DOHH2 (cell line): ENCODE measurements around the gene GRK6.

ENCODE experiments used
- H3F3A ChIP-seq: fragments of 200-600 bp; sonication (generic), shearing (Covaris generic); 2 replicates; pipeline ENCODE4 v1.6.0; 2016; ENCODE audit warnings: antibody characterized with exemption, mild to moderate bottlenecking; ENCODE audit not compliant: control insufficient read depth, insufficient read depth
- H3K27ac ChIP-seq: fragments of 200-600 bp; sonication (generic); 2 replicates; pipeline ENCODE4 v1.5.1; 2014; ENCODE audit warnings: low read depth, mild to moderate bottlenecking, low read length, moderate library complexity
- H3K27me3 ChIP-seq: fragments of 200-600 bp; sonication (generic); 2 replicates; pipeline ENCODE4 v1.6.1; 2014; ENCODE audit warnings: mild to moderate bottlenecking, low read length, mixed read lengths; ENCODE audit not compliant: control insufficient read depth
- H3K36me3 ChIP-seq: fragments of 200-600 bp; sonication (generic); 2 replicates; pipeline ENCODE4 v1.6.1; 2014; ENCODE audit warnings: mild to moderate bottlenecking, low read length, moderate library complexity, mixed read lengths; ENCODE audit not compliant: control insufficient read depth
- H3K4me1 ChIP-seq: fragments of 200-600 bp; sonication (generic); 2 replicates; pipeline ENCODE4 v1.6.1; 2014; ENCODE audit warnings: mild to moderate bottlenecking, low read length, mixed read lengths; ENCODE audit not compliant: control insufficient read depth
- H3K4me2 ChIP-seq: fragments of 200-600 bp; sonication (generic); 2 replicates; pipeline ENCODE4 v1.6.0; 2014; ENCODE audit warnings: mild to moderate bottlenecking, low read length, moderate library complexity
- H3K4me3 ChIP-seq: fragments of 200-600 bp; sonication (generic); 2 replicates; pipeline ENCODE4 v1.5.1; 2014; ENCODE audit warnings: mild to moderate bottlenecking, low read length, mixed read lengths
- H3K79me2 ChIP-seq: fragments of 200-600 bp; sonication (generic); 2 replicates; pipeline ENCODE4 v1.6.1; 2014; ENCODE audit warnings: mild to moderate bottlenecking, low read length, mixed read lengths; ENCODE audit not compliant: control insufficient read depth
- H3K9me2 ChIP-seq: fragments of 200-600 bp; sonication (generic); replicated peaks from 2 replicates; pipeline ENCODE4 v1.6.1; 2014; ENCODE audit warnings: mild to moderate bottlenecking, low read length, mixed read lengths; ENCODE audit not compliant: control insufficient read depth
- H3K9me3 ChIP-seq: fragments of 200-600 bp; sonication (generic); 2 replicates; pipeline ENCODE4 v1.6.1; 2014; ENCODE audit warnings: antibody characterized with exemption, low read length, mixed read lengths; ENCODE audit not compliant: control insufficient read depth, insufficient read depth
- H4K20me1 ChIP-seq: fragments of 200-600 bp; sonication (generic); 2 replicates; pipeline ENCODE4 v1.6.0; 2014; ENCODE audit warnings: low read depth, mild to moderate bottlenecking, antibody characterized with exemption, low read length, moderate library complexity; ENCODE audit not compliant: control insufficient read depth, insufficient read depth
- CTCF ChIP-seq: fragments of 200-600 bp; sonication (generic); IDR thresholded peaks from one replicate; pipeline ENCODE4 v1.5.1; 2014; ENCODE audit warnings: antibody characterized with exemption, mild to moderate bottlenecking, low read depth, low read length; ENCODE audit not compliant: poor library complexity, severe bottlenecking
- EZH2phosphoT487 ChIP-seq: fragments of 200-600 bp; sonication (generic); IDR thresholded peaks from 2 replicates; pipeline ENCODE4 v1.6.1; 2017; ENCODE audit warnings: borderline replicate concordance, mild to moderate bottlenecking, antibody characterized with exemption, low read length, moderate library complexity, mixed read lengths

Gene GRK6

GRCh38 chr5:177469750-177470525 is 43.5 kb downstream of the GRK6 start:
- TF ChIP-seq CTCF: no peak
- TF ChIP-seq EZH2phosphoT487: no peak
- Histone ChIP-seq H3K79me2 (peaks cover 36% of the 10 kb centered on the region), H3K4me3 (no peak overlapping the region), H3K4me2 (no peak overlapping the region), H3K27ac (no peak overlapping the region), H3K4me1 (peaks cover 31% of the 10 kb centered on the region), H3K9me2 (no peaks in the 10 kb centered on the region), H4K20me1 (peaks cover 13% of the 10 kb centered on the region; the same call in 1 of the 2 replicates), H3K27me3 (no peaks in the 10 kb centered on the region), H3K9me3 (no peaks in the 10 kb centered on the region), H3K36me3 (peaks cover 46% of the 10 kb centered on the region), H3F3A (no peaks in the 10 kb centered on the region)

GRCh38 chr5:177470759-177471536 is 44.5 kb downstream of the GRK6 start:
- no peak overlapping the region for H3K27ac ChIP-seq
- H3F3A ChIP-seq: 0 out of 2 replicates have a peak, but pooled peaks cover 6% of the 10 kb centered on the region
- H3K36me3 ChIP-seq: peaks cover 37% of the 10 kb centered on the region
- H3K9me2 ChIP-seq: no peaks in the 10 kb centered on the region
- H3K79me2 ChIP-seq: peaks cover 36% of the 10 kb centered on the region
- H4K20me1 ChIP-seq: peaks cover 13% of the 10 kb centered on the region; the same call in 1 of the 2 replicates
- no peak for TF ChIP-seq EZH2phosphoT487
- TF ChIP-seq CTCF: no peak
- H3K4me3 ChIP-seq: no peak overlapping the region; the same call in 1 of the 2 replicates
- H3K4me2 ChIP-seq: peak overlapping the region; percentile 16; the same call in 1 of the 2 replicates
- H3K9me3 ChIP-seq: no peaks in the 10 kb centered on the region
- H3K27me3 ChIP-seq: no peaks in the 10 kb centered on the region
- peaks cover 41% of the 10 kb centered on the region for H3K4me1 ChIP-seq

- Histone ChIP-seq H3K4me2 (peak overlapping the region; percentile 95), H3K27me3 (no peaks in the 10 kb centered on the region), H3K79me2 (peaks cover 36% of the 10 kb centered on the region), H3K4me3 (peak overlapping the region; percentile 85), H3F3A (0 out of 2 replicates have a peak, but pooled peaks cover 6% of the 10 kb centered on the region), H3K4me1 (peaks cover 41% of the 10 kb centered on the region), H3K27ac (peak overlapping the region; percentile 36; the same call in 1 of the 2 replicates), H3K36me3 (peaks cover 29% of the 10 kb centered on the region), H4K20me1 (peaks cover 13% of the 10 kb centered on the region; the same call in 1 of the 2 replicates), H3K9me2 (no peaks in the 10 kb centered on the region), H3K9me3 (no peaks in the 10 kb centered on the region)
- no peak for TF ChIP-seq CTCF
- TF ChIP-seq EZH2phosphoT487: no peak
These were observed 45.3 kb downstream of the GRK6 start for GRCh38 chr5:177471610-177472356.
